GM12874 (cell line): ENCODE data around the gene SPG21.

Experiments
- TF ChIP-seq, protein P1 (sequence below): IDR thresholded peaks from 2 replicates; pipeline ENCODE4 v1.5.1; 2011; ENCODE audit warnings: low read depth, mild to moderate bottlenecking, control low read depth, low read length, moderate library complexity; ENCODE audit not compliant: insufficient read depth

SPG21 gene

DNA sequence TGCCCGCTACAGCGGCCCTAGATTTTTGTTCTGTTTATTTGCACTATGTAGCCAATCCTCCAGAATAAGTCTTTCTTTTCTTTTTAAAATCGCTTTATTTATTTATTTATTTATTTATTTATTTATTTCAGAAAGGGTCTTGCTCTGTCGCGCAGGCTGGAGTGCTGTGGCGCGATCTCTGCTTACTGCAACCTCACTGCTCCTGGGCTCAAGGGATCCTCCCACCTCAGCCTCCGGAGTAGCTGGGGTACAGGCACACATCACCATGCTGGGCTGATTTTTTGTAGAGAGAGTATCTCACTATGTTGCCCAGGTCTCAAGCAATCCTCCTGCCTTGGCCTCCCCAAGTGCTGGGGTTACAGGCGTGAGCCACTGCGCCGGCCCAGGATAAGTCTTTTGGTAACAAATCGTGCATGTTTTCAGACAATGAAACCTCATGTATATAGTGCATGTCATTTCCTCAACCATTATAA is 40.1 kb upstream of the SPG21 start:
- TF ChIP-seq, protein P1, sequence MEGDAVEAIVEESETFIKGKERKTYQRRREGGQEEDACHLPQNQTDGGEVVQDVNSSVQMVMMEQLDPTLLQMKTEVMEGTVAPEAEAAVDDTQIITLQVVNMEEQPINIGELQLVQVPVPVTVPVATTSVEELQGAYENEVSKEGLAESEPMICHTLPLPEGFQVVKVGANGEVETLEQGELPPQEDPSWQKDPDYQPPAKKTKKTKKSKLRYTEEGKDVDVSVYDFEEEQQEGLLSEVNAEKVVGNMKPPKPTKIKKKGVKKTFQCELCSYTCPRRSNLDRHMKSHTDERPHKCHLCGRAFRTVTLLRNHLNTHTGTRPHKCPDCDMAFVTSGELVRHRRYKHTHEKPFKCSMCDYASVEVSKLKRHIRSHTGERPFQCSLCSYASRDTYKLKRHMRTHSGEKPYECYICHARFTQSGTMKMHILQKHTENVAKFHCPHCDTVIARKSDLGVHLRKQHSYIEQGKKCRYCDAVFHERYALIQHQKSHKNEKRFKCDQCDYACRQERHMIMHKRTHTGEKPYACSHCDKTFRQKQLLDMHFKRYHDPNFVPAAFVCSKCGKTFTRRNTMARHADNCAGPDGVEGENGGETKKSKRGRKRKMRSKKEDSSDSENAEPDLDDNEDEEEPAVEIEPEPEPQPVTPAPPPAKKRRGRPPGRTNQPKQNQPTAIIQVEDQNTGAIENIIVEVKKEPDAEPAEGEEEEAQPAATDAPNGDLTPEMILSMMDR = no peak

GRCh38 chr15:65028921-65029735 is 39.4 kb upstream of the SPG21 start, which contains the start of gene MTFMT:
MTFMT (minus strand) TSS chr15:65029639; CDS start chr15:65029613, 26 bp downstream.
- TF ChIP-seq, protein P1 = peak; percentile 13; the same call in 1 of the 2 replicates

- TF ChIP-seq, protein P1 = no peak
Observed at GRCh38 chr15:65028338-65028737, 38.6 kb upstream of the SPG21 start.

DNA sequence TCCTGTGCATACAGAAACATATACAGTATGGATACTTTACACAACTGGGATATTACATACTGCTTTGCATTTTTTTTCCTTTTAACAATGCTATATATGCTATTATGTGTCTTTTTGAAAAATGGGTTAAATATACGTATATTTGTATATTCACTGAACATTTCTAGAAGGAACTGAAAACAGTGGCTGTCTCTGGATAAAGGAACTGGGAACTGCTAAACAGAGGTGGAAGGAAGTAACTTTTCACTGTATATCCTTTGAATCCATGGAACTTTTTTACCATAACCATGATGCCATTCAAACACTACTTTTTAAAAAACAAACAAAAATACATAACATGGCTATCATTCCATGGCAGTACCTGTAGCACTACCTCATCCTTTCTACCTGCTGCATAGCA is 37.9 kb upstream of the SPG21 start:
- TF ChIP-seq, protein P1 = no peak

DNA sequence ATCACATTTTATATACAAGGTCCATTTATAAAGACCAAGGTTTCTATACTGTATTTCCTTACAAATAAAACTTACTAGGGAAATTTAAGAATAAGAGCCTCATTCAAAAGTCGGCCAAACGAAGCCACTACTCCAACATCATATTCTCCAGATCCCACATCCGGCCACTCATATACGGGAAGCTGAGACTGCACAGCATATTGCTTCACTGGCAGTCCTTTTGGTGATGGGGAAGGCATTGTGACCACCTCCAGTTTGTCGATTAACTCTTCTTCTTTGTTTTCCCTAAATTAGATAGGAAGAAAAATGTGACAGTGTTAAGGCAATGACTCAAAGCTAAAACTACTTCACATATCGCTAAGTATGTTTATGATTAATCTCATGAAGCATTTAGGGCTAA is 37.0 kb upstream of the SPG21 start:
- TF ChIP-seq, protein P1 = no peak

DNA sequence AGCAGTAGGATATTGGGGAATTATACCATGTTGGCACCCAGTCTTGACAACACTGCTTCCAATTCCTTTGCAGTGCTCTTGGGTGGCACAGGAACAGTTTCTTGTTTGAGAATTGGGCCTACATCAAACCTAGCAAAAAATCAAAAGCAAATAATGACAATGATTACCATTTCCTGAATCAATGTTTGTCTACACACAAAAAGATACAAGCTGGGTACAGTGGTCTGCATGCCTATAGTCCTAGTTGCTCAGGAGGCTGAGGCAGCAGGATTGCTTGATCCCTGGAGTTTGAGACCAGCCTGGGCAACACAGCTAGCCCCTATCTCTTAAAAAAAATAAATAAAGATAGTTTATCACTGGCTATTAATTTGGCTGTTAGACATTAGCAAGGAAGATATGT is 31.8 kb upstream of the SPG21 start:
- TF ChIP-seq, protein P1 = no peak

GRCh38 chr15:65020419-65020818 is 30.7 kb upstream of the SPG21 start:
- TF ChIP-seq, protein P1 = 0 out of 2 replicates have a peak, but pooled peaks have one; percentile 6
